PC-3 (cell line): ENCODE measurements around the gene SORD. TPM values are rescaled to one million over a fixed set of nuclear protein-coding genes. Genes with fewer than 3 reads are reported as not detected.
"Not testable (repeated sequence)": the region's sequence is repeated elsewhere in the genome, so short reads cannot be mapped to it uniquely, and the experiment has no call there.

Experiments used
- ATAC-seq: fragments of 200-7000 bp; cut with Tn5 transposase; 2 replicates; pipeline ENCODE4 v1.9.1; 2020; ENCODE audit warnings: mild to moderate bottlenecking, moderate library complexity
- BruUV-seq: library from RNA; stranded (reverse); fragments of 400-500 nt; replicated peaks from 2 replicates; lab custom pipeline; 2021; lab: Mats Ljungman, UMichigan
- CTCF ChIA-PET: fragments of 300-600 bp; sonication (Branson Sonifier 250); formaldehyde crosslinking; loops from one replicate; lab custom pipeline; 2022; ENCODE audit warnings: antibody characterized with exemption; lab: Charles Lee
- POLR2A ChIA-PET: fragments of 300-600 bp; sonication (Branson Sonifier 250); formaldehyde crosslinking; loops from one replicate; lab custom pipeline; 2022; ENCODE audit warnings: antibody characterized with exemption; ENCODE audit not compliant: unreplicated experiment; lab: Charles Lee
- DNase-seq: peaks from one replicate; pipeline ENCODE4 v3.0.0-alpha.2; 2015
- H2AFZ ChIP-seq: fragments of 300-600 bp; sonication (generic); 2 replicates; pipeline ENCODE4 v1.6.0; 2016; ENCODE audit warnings: antibody characterized with exemption, low read length
- H3F3A ChIP-seq: fragments of 300-600 bp; sonication (generic); one replicate; pipeline ENCODE4 v1.6.0; 2017; ENCODE audit warnings: antibody characterized with exemption, low read length, control low read depth, mild to moderate bottlenecking; ENCODE audit not compliant: unreplicated experiment
- H3K27ac ChIP-seq: fragments of 300-600 bp; sonication (generic); 2 replicates; pipeline ENCODE4 v1.5.1; 2016; ENCODE audit warnings: mild to moderate bottlenecking, low read length
- H3K27me3 ChIP-seq: fragments of 300-600 bp; sonication (generic); 2 replicates; pipeline ENCODE4 v1.6.1; 2016; ENCODE audit warnings: low read length, mixed read lengths
- H3K36me3 ChIP-seq: fragments of 300-600 bp; sonication (generic); 2 replicates; pipeline ENCODE4 v1.6.1; 2016; ENCODE audit warnings: low read depth, mixed run types, low read length, mixed read lengths
- H3K4me1 ChIP-seq: fragments of 300-600 bp; sonication (generic); 2 replicates; pipeline ENCODE4 v1.5.1; 2016; ENCODE audit warnings: low read length; ENCODE audit not compliant: insufficient read depth
- H3K4me2 ChIP-seq: fragments of 300-600 bp; sonication (generic); 2 replicates; pipeline ENCODE4 v1.6.0; 2016; ENCODE audit warnings: low read length
- H3K4me3 ChIP-seq: fragments of 300-600 bp; sonication (generic); 2 replicates; pipeline ENCODE4 v1.5.1; 2016; ENCODE audit warnings: mild to moderate bottlenecking, low read length, mixed read lengths
- H3K79me2 ChIP-seq: fragments of 300-600 bp; sonication (generic); 2 replicates; pipeline ENCODE4 v1.6.1; 2017; ENCODE audit warnings: low read length, mixed read lengths
- H3K9ac ChIP-seq: fragments of 300-600 bp; sonication (generic); 2 replicates; pipeline ENCODE4 v1.6.0; 2016; ENCODE audit warnings: mild to moderate bottlenecking, low read length
- H3K9me2 ChIP-seq: fragments of 300-600 bp; sonication (generic); replicated peaks from 2 replicates; pipeline ENCODE4 v1.6.1; 2016; ENCODE audit warnings: mixed run types, low read length, mixed read lengths
- H3K9me3 ChIP-seq: fragments of 300-600 bp; sonication (generic); 2 replicates; pipeline ENCODE4 v1.6.1; 2016; ENCODE audit warnings: low read length, mixed read lengths
- H4K20me1 ChIP-seq: fragments of 300-600 bp; sonication (generic); 2 replicates; pipeline ENCODE4 v1.6.1; 2016; ENCODE audit warnings: low read length, mixed read lengths
- CTCF ChIP-seq: fragments of 300-600 bp; sonication (generic); conservative IDR thresholded peaks from 2 replicates; pipeline ENCODE4 v1.5.1; 2017; ENCODE audit warnings: antibody characterized with exemption, low read depth, mild to moderate bottlenecking, low read length
- EZH2 ChIP-seq: fragments of 300-600 bp; sonication (generic); IDR thresholded peaks from one replicate; pipeline ENCODE4 v1.6.1; 2017; ENCODE audit warnings: antibody characterized with exemption, mild to moderate bottlenecking, low read length; ENCODE audit not compliant: unreplicated experiment
- EZH2phosphoT487 ChIP-seq: fragments of 300-600 bp; sonication (generic); IDR thresholded peaks from 2 replicates; pipeline ENCODE4 v1.6.1; 2018; ENCODE audit warnings: mild to moderate bottlenecking, antibody characterized with exemption, low read length, borderline replicate concordance
- intact Hi-C: fragments of 100-400 bp; cut with micrococcal nuclease; formaldehyde crosslinking; loops from 2 replicates; pipeline ENCODE4 v1.9.0; 2023
- total RNA-seq: library from RNA; depleted of rRNA; stranded (reverse); fragments of >200 nt; gene quantifications from 2 replicates; pipeline ENCODE4 v1.2.3, GENCODE V29; 2014

The SORD gene
- total RNA-seq, 1 experiment from 2014 or later: 119 TPM

GRCh38 chr15:45026651-45027190 is 3.7 kb downstream of the SORD start:
- no peaks in the 10 kb centered on the region for H4K20me1 ChIP-seq
- no peak overlapping the region for H3K4me3 ChIP-seq
- peaks cover 14% of the 10 kb centered on the region for H3K4me1 ChIP-seq
- no peaks in the 10 kb centered on the region for H3K9me3 ChIP-seq
- ChIA-PET CTCF (no interaction called here), POLR2A (no interaction called here)
- intact Hi-C loops: no loop called here
- no peak overlapping the region for H3K4me2 ChIP-seq
- ATAC-seq (no peak), DNase-seq (no peak)
- H3K27me3 ChIP-seq: no peaks in the 10 kb centered on the region
- BruUV-seq: no TSS peak
- H3K36me3 ChIP-seq: peaks cover 4% of the 10 kb centered on the region; the same call in 1 of the 2 replicates
- H3K9ac ChIP-seq: no peak overlapping the region
- H3K79me2 ChIP-seq: peaks cover 26% of the 10 kb centered on the region
- H3K9me2 ChIP-seq: no peaks in the 10 kb centered on the region
- no peak for TF ChIP-seq EZH2
- no peak for TF ChIP-seq CTCF
- no peak overlapping the region for H2AFZ ChIP-seq
- H3F3A ChIP-seq: no peaks in the 10 kb centered on the region
- no peak overlapping the region for H3K27ac ChIP-seq

GRCh38 chr15:45027220-45027619 is 4.2 kb downstream of the SORD start:
- DNase-seq: no peak
- no peak overlapping the region for H3K9ac ChIP-seq
- H3K27me3 ChIP-seq: no peaks in the 10 kb centered on the region
- no peak for TF ChIP-seq EZH2
- no peak for TF ChIP-seq EZH2phosphoT487
- no peak for TF ChIP-seq CTCF
- ChIA-PET CTCF (no interaction called here), POLR2A (no interaction called here)
- H3K27ac ChIP-seq: no peak overlapping the region
- no peak overlapping the region for H3K4me2 ChIP-seq
- intact Hi-C loops: no loop called here
- no peaks in the 10 kb centered on the region for H4K20me1 ChIP-seq
- peaks cover 13% of the 10 kb centered on the region for H3K4me1 ChIP-seq
- no peaks in the 10 kb centered on the region for H3F3A ChIP-seq
- no peak overlapping the region for H3K4me3 ChIP-seq
- no TSS peak for BruUV-seq
- no peak for ATAC-seq
- H3K79me2 ChIP-seq: peaks cover 26% of the 10 kb centered on the region
- H3K9me2 ChIP-seq: no peaks in the 10 kb centered on the region
- no peak overlapping the region for H2AFZ ChIP-seq
- H3K9me3 ChIP-seq: no peaks in the 10 kb centered on the region
- H3K36me3 ChIP-seq: peaks cover 4% of the 10 kb centered on the region; the same call in 1 of the 2 replicates

GRCh38 chr15:45030743-45031142 is 7.7 kb downstream of the SORD start:
- CTCF ChIA-PET: no interaction called here

GRCh38 chr15:45031522-45032028 is 8.6 kb downstream of the SORD start:
- not testable (repeated sequence) for H3K9ac ChIP-seq, DNase-seq

More at GRCh38 chr15:45030743-45031142, 7.7 kb downstream of the SORD start:
- Histone ChIP-seq H3K9me3 (no peaks in the 10 kb centered on the region), H3K27me3 (no peaks in the 10 kb centered on the region), H3K9me2 (no peaks in the 10 kb centered on the region), H3F3A (no peaks in the 10 kb centered on the region), H3K4me3 (no peak overlapping the region), H3K9ac (no peak overlapping the region), H3K4me2 (no peak overlapping the region), H3K4me1 (no peaks in the 10 kb centered on the region), H2AFZ (no peak overlapping the region), H3K79me2 (peaks cover 8% of the 10 kb centered on the region; the same call in 1 of the 2 replicates), H3K36me3 (peaks cover 4% of the 10 kb centered on the region; the same call in 1 of the 2 replicates), H3K27ac (no peak overlapping the region), H4K20me1 (no peaks in the 10 kb centered on the region)
- TF ChIP-seq EZH2 (no peak), EZH2phosphoT487 (no peak), CTCF (no peak)
- no TSS peak for BruUV-seq
- ATAC-seq: no peak
- POLR2A ChIA-PET: no interaction called here
- no peak for DNase-seq
- intact Hi-C loops: no loop called here

More at GRCh38 chr15:45031522-45032028, 8.6 kb downstream of the SORD start:
- H3K4me3 ChIP-seq, H3F3A ChIP-seq, H3K4me1 ChIP-seq, H2AFZ ChIP-seq, H3K27me3 ChIP-seq, BruUV-seq, H3K79me2 ChIP-seq, H3K9me3 ChIP-seq, H3K27ac ChIP-seq, H3K4me2 ChIP-seq, POLR2A ChIA-PET, ATAC-seq, H3K9me2 ChIP-seq, intact Hi-C loops, H4K20me1 ChIP-seq, CTCF ChIA-PET, H3K36me3 ChIP-seq: not testable (repeated sequence)
